SU-DHL-6 (cell line): ENCODE data around the gene ACACA.

Experiments
- H2AFZ ChIP-seq: fragments of 200-600 bp; sonication (generic); 2 replicates; pipeline ENCODE4 v1.6.1; 2014; ENCODE audit warnings: low read depth, mild to moderate bottlenecking, moderate library complexity, mixed read lengths, antibody characterized with exemption, low read length; ENCODE audit not compliant: severe bottlenecking
- H3F3A ChIP-seq: fragments of 200-600 bp; shearing (Covaris generic); 2 replicates; pipeline ENCODE4 v1.6.0; 2016; ENCODE audit warnings: antibody characterized with exemption, mild to moderate bottlenecking; ENCODE audit not compliant: insufficient read depth
- H3K27ac ChIP-seq: fragments of 200-600 bp; sonication (generic); 2 replicates; pipeline ENCODE4 v1.5.1; 2016; ENCODE audit warnings: low read depth, mild to moderate bottlenecking, low read length, moderate library complexity, mixed read lengths
- H3K27me3 ChIP-seq: fragments of 200-600 bp; sonication (generic), shearing (Covaris generic); 2 replicates; pipeline ENCODE4 v1.6.0; 2014; ENCODE audit warnings: mild to moderate bottlenecking, low read length
- H3K36me3 ChIP-seq: fragments of 200-600 bp; sonication (generic); 2 replicates; pipeline ENCODE4 v1.6.1; 2014; ENCODE audit warnings: mild to moderate bottlenecking, low read length, mixed read lengths
- H3K4me2 ChIP-seq: fragments of 300-600, 200-600 bp; shearing (Covaris generic), sonication (generic); 2 replicates; pipeline ENCODE4 v1.6.0; 2014; ENCODE audit warnings: low read length, low read depth, mild to moderate bottlenecking; ENCODE audit not compliant: poor library complexity, severe bottlenecking
- H3K4me3 ChIP-seq: fragments of 200-600 bp; sonication (generic); 2 replicates; pipeline ENCODE4 v1.5.1; 2014; ENCODE audit warnings: antibody characterized with exemption, low read length, mild to moderate bottlenecking, mixed read lengths; ENCODE audit not compliant: insufficient read depth, poor library complexity, severe bottlenecking
- H3K79me2 ChIP-seq: fragments of 200-600 bp; sonication (generic); 2 replicates; pipeline ENCODE4 v1.6.1; 2014; ENCODE audit warnings: mild to moderate bottlenecking, low read length, moderate library complexity; ENCODE audit not compliant: insufficient read depth
- H3K9ac ChIP-seq: fragments of 200-600 bp; sonication (generic); 2 replicates; pipeline ENCODE4 v1.7.0; 2014; ENCODE audit warnings: mild to moderate bottlenecking, low read length
- H3K9me2 ChIP-seq: fragments of 200-600 bp; sonication (generic); replicated peaks from 2 replicates; pipeline ENCODE4 v1.6.1; 2014; ENCODE audit warnings: low read length; ENCODE audit not compliant: insufficient read depth
- H3K9me3 ChIP-seq: fragments of 200-600 bp; sonication (generic); 2 replicates; pipeline ENCODE4 v1.6.1; 2014; ENCODE audit warnings: low read length, mixed read lengths; ENCODE audit not compliant: insufficient read depth
- H4K20me1 ChIP-seq: fragments of 200-600 bp; sonication (generic); 2 replicates; pipeline ENCODE4 v1.6.1; 2014; ENCODE audit warnings: low read depth, mild to moderate bottlenecking, antibody characterized with exemption, low read length, moderate library complexity, mixed read lengths
- EZH2phosphoT487 ChIP-seq: fragments of 200-600 bp; sonication (generic), shearing (Covaris generic); conservative IDR thresholded peaks from 2 replicates; pipeline ENCODE4 v1.6.1; 2018; ENCODE audit warnings: mild to moderate bottlenecking, antibody characterized with exemption, low read length, moderate library complexity, mixed read lengths
- TF ChIP-seq, protein P1 (sequence below): fragments of 200-600 bp; sonication (generic); IDR thresholded peaks from one replicate; pipeline ENCODE4 v1.5.1; 2017; ENCODE audit warnings: antibody characterized with exemption, mild to moderate bottlenecking, low read length, moderate library complexity; ENCODE audit not compliant: insufficient read depth, poor library complexity, severe bottlenecking

ACACA gene

DNA sequence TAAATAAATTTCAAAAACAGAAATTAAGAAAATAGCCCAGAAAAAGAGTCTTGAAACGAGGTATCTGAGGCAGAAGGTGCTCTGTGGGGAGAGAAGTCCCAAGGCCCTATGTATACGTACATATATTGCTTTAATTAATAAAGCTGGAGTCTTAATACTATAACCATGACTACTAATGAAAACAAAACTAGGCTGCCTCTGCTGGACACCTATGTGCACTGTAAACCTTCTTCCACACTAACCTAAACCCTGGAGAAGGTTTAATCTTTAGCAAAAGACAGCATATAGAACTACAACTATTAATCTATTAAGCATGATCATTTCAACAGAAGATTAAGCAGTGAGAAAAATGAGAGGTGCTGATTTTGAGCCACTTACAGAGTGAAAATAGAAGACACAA, 184.8 kb downstream of the ACACA start:
- Histone ChIP-seq H3K4me2 (no peak overlapping the region), H3K36me3 (peaks cover 48% of the 10 kb centered on the region), H3K27me3 (no peaks in the 10 kb centered on the region), H2AFZ (no peak overlapping the region), H3K79me2 (no peaks in the 10 kb centered on the region), H3K9ac (no peak overlapping the region), H3K9me3 (no peaks in the 10 kb centered on the region), H3F3A (no peaks in the 10 kb centered on the region), H4K20me1 (no peaks in the 10 kb centered on the region), H3K9me2 (no peaks in the 10 kb centered on the region), H3K4me3 (no peak overlapping the region), H3K27ac (no peak overlapping the region)
- TF ChIP-seq, protein P1, sequence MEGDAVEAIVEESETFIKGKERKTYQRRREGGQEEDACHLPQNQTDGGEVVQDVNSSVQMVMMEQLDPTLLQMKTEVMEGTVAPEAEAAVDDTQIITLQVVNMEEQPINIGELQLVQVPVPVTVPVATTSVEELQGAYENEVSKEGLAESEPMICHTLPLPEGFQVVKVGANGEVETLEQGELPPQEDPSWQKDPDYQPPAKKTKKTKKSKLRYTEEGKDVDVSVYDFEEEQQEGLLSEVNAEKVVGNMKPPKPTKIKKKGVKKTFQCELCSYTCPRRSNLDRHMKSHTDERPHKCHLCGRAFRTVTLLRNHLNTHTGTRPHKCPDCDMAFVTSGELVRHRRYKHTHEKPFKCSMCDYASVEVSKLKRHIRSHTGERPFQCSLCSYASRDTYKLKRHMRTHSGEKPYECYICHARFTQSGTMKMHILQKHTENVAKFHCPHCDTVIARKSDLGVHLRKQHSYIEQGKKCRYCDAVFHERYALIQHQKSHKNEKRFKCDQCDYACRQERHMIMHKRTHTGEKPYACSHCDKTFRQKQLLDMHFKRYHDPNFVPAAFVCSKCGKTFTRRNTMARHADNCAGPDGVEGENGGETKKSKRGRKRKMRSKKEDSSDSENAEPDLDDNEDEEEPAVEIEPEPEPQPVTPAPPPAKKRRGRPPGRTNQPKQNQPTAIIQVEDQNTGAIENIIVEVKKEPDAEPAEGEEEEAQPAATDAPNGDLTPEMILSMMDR: no peak
- TF ChIP-seq EZH2phosphoT487: no peak

DNA sequence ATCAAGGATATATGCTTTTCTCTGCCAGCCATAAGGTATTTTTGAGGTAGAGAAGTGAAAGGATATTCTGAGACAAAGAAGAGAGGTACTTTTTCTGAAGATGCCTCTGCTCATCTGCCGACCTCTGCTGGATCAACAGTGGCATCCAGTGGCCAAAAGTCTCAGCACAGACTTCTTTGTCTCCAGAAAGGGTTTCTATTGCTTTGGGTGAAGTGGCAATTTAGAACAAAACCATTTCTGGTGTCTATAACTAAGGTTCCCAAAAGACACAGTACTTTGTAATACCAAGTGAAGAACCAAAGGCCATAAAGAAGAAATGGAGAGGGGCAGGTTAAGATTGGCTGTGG, 186.1 kb downstream of the ACACA start:
- no peaks in the 10 kb centered on the region for H3F3A ChIP-seq
- H3K4me2 ChIP-seq: no peak overlapping the region
- H3K27me3 ChIP-seq: no peaks in the 10 kb centered on the region
- H3K4me3 ChIP-seq: no peak overlapping the region
- no peaks in the 10 kb centered on the region for H4K20me1 ChIP-seq
- H3K27ac ChIP-seq: no peak overlapping the region
- no peak overlapping the region for H2AFZ ChIP-seq
- no peaks in the 10 kb centered on the region for H3K9me3 ChIP-seq
- H3K9me2 ChIP-seq: no peaks in the 10 kb centered on the region
- no peaks in the 10 kb centered on the region for H3K79me2 ChIP-seq
- peaks cover 39% of the 10 kb centered on the region for H3K36me3 ChIP-seq
- H3K9ac ChIP-seq: no peak overlapping the region
- TF ChIP-seq EZH2phosphoT487: no peak
- TF ChIP-seq, protein P1: peak; percentile 10

DNA sequence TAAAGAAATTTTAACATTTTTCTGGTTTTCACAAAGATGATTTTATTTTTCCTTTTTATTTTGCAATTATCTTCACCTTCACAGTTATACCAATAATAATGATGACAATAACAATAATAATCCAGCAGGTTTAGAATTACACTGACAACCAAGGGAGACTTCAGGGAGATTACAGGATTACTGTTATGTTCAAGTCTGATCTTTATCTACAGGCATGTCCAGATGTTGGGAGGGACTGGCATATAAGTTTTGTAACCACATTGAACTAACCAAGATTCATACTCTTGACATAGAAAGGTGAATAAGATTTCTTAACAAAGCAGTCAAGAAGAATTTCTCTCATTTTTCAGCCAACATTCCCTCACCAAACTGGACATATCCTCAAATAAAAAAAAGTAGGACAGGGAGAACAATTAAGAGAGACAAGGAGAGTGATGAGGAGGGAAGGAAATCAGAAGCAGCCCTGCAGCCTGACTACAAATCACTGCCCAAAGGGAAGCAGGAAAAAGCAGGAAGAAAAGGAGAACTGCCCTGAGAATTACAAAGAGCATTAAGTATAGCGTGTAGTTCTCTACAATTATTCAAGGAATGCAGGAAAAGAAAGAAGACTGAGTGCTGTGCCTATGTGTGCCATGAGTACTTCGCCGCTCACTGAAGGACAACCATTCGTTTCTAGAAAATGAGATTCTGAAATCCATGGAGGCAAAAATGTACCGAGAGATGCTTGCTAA, 186.6 kb downstream of the ACACA start:
- H3K79me2 ChIP-seq: no peaks in the 10 kb centered on the region
- H3K9me2 ChIP-seq: no peaks in the 10 kb centered on the region
- H3K36me3 ChIP-seq: peaks cover 40% of the 10 kb centered on the region
- H4K20me1 ChIP-seq: no peaks in the 10 kb centered on the region
- no peak overlapping the region for H3K9ac ChIP-seq
- no peaks in the 10 kb centered on the region for H3K9me3 ChIP-seq
- TF ChIP-seq, protein P1: no peak
- TF ChIP-seq EZH2phosphoT487: no peak
- H3K4me3 ChIP-seq: no peak overlapping the region
- no peak overlapping the region for H3K27ac ChIP-seq
- H3K27me3 ChIP-seq: no peaks in the 10 kb centered on the region
- no peak overlapping the region for H3K4me2 ChIP-seq
- no peak overlapping the region for H2AFZ ChIP-seq
- H3F3A ChIP-seq: no peaks in the 10 kb centered on the region
